ENCODE data around the gene ATP2C2. TPM values are rescaled to one million over a fixed set of nuclear protein-coding genes. Genes with fewer than 3 reads are reported as not detected.

Gene ATP2C2
- total and polyA plus RNA-seq, 9 of the 15 experiments (the other 6 are each of a cell fraction or from before 2014, with no cell fraction given), result 0.75 TPM; not detected in 8

GRCh38 chr16:84319146-84319760, 49.1 kb upstream of the ATP2C2 start:
- BruUV-seq (replicated peaks), result no TSS peak
- in situ Hi-C loops (cut with MboI) (no loop called here), intact Hi-C loops (cut with micrococcal nuclease) (no loop called here)
- H3K9ac ChIP-seq (ENCODE audit: insufficient read depth in 1 of 2, low read depth in 2 of 2, low read length in 2 of 2), result no peak overlapping the region
- 1% methylated on average over 24 of the region's 24 CpGs for WGBS (ENCODE audit: insufficient coverage, low coverage, missing lambda C conversion rate)
- DNase-seq (ENCODE audit: extremely low read depth in 1 of 4, low spot score in 3 of 4) (no peak), FAIRE-seq (no peak), ATAC-seq (no peak)
- no peaks in the 10 kb centered on the region for H4K20me1 ChIP-seq (replicated peaks; ENCODE audit: control insufficient read depth, insufficient read depth, low read length)
- peaks cover 2% of the 10 kb centered on the region; the same call in 1 of the 2 replicates for H3K9me3 ChIP-seq (replicated peaks; ENCODE audit: control insufficient read depth, insufficient read depth, low read depth, low read length)
- ChIA-PET CTCF (ENCODE audit: low intra/inter-chr PET ratio) (no interaction called here), POLR2A (no interaction called here)
- H3K27ac ChIP-seq (ENCODE audit: extremely low read depth, low read depth, low read length), result no peak overlapping the region
- H3K4me2 ChIP-seq (ENCODE audit: insufficient read depth, low read length), result no peak overlapping the region
- no peaks in the 10 kb centered on the region for H3K79me2 ChIP-seq (ENCODE audit: control insufficient read depth, insufficient read depth, low read length)
- no peak overlapping the region for H3K4me3 ChIP-seq
- H2AFZ ChIP-seq (ENCODE audit: low read depth, low read length), result no peak overlapping the region
- no peaks in the 10 kb centered on the region for H3K9me1 ChIP-seq (ENCODE audit: control insufficient read depth, insufficient read depth, low read length)
- H3K27me3 ChIP-seq (ENCODE audit: control insufficient read depth in 2 of 2, insufficient read depth in 2 of 2, low read length in 2 of 2), result peaks cover 48 to 58% of the 10 kb centered on the region in 2 experiments
- no peaks in the 10 kb centered on the region for H3K36me3 ChIP-seq (ENCODE audit: control insufficient read depth, insufficient read depth, low read length)
- H3K4me1 ChIP-seq (replicated peaks in 1 of 2; ENCODE audit: control insufficient read depth in 2 of 2, insufficient read depth in 2 of 2, low read length in 2 of 2), result no peaks in the 10 kb centered on the region
- TF ChIP-seq, protein P1, sequence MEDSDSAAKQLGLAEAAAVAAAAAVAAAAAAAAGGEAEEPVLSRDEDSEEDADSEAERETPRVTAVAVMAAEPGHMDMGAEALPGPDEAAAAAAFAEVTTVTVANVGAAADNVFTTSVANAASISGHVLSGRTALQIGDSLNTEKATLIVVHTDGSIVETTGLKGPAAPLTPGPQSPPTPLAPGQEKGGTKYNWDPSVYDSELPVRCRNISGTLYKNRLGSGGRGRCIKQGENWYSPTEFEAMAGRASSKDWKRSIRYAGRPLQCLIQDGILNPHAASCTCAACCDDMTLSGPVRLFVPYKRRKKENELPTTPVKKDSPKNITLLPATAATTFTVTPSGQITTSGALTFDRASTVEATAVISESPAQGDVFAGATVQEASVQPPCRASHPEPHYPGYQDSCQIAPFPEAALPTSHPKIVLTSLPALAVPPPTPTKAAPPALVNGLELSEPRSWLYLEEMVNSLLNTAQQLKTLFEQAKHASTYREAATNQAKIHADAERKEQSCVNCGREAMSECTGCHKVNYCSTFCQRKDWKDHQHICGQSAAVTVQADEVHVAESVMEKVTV (CRISPR knock-in tag; IDR thresholded peaks at IDR 0.05), result no peak
- TF ChIP-seq HNRNPL (IDR thresholded peaks at IDR 0.05; ENCODE audit: low read depth, low read length), result no peak
- TF ChIP-seq ZNF707 (CRISPR knock-in tag; conservative IDR thresholded peaks at IDR 0.05), result no peak
- TF ChIP-seq CBX8 (IDR thresholded peaks at IDR 0.05; ENCODE audit: borderline replicate concordance, extremely low read depth, low read depth, low read length, poor library complexity, severe bottlenecking), result no peak
- no peak for TF ChIP-seq ZNF41 (CRISPR knock-in tag; conservative IDR thresholded peaks at IDR 0.05)
- no peak for TF ChIP-seq ZNF639 (CRISPR knock-in tag; conservative IDR thresholded peaks at IDR 0.05 in 1 of 2, IDR thresholded peaks at IDR 0.05 in 1 of 2)
- TF ChIP-seq, protein P2, sequence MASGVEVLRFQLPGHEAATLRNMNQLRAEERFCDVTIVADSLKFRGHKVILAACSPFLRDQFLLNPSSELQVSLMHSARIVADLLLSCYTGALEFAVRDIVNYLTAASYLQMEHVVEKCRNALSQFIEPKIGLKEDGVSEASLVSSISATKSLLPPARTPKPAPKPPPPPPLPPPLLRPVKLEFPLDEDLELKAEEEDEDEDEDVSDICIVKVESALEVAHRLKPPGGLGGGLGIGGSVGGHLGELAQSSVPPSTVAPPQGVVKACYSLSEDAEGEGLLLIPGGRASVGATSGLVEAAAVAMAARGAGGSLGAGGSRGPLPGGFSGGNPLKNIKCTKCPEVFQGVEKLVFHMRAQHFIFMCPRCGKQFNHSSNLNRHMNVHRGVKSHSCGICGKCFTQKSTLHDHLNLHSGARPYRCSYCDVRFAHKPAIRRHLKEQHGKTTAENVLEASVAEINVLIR (CRISPR knock-in tag; IDR thresholded peaks at IDR 0.05), result no peak
- no peak for TF ChIP-seq HDGF (IDR thresholded peaks at IDR 0.05)

Measured in K562 (cell line).